Tibial artery (tissue), 4 donors: ENCODE measurements around the gene EMILIN1.

Experiments
- DNase-seq, 2 donors: peaks; one replicate each; pipeline ENCODE4 v3.0.0-alpha.2; 2019
- H3K27ac ChIP-seq, 2 donors: fragments of 200-600 bp; sonication (generic) in 1 of 2; 1 replicate in 1 of 2; 2 replicates in 1 of 2; pipeline ENCODE4 v1.5.1; 2018 to 2019; ENCODE audit warnings: mild to moderate bottlenecking in 1 of 2
- H3K27me3 ChIP-seq, 2 donors: fragments of 200-600 bp; sonication (generic) in 1 of 2; one replicate each; pipeline versions ENCODE4 v1.5.1 to v1.6.0; 2016 to 2019
- H3K36me3 ChIP-seq, 3 donors: fragments of 200-600 bp; sonication (generic) in 2 of 3; one replicate each; pipeline ENCODE4 v1.5.1; 2016 to 2019; ENCODE audit warnings: mild to moderate bottlenecking in 2 of 3
- H3K4me1 ChIP-seq, 4 donors: fragments of 200-600 bp; sonication (generic) in 2 of 4; 1 replicate in 3 of 4; 2 replicates in 1 of 4; pipeline ENCODE4 v1.5.1; 2016 to 2019
- H3K4me3 ChIP-seq, 2 donors: fragments of 200-600 bp; sonication (generic) in 1 of 2; 1 replicate in 1 of 2; 2 replicates in 1 of 2; pipeline ENCODE4 v1.5.1; 2018 to 2019; ENCODE audit warnings: mild to moderate bottlenecking in 2 of 2
- H3K9me3 ChIP-seq, 3 donors: fragments of 200-600 bp; sonication (generic) in 1 of 3; one replicate each; pipeline ENCODE4 v1.5.1; 2016 to 2019
- intact Hi-C: fragments of 100-400 bp; cut with DNase I; formaldehyde crosslinking; loops from one replicate; pipeline ENCODE4 v1.15.0; 2023; ENCODE audit warnings: low total_unique reads
- TF ChIP-seq, protein P1 (sequence below), 2 experiments: fragments of 200-600 bp in 1 of 2; fragments of 450-650 bp in 1 of 2; IDR thresholded peaks; one replicate each; pipeline ENCODE4 v1.5.1; 2017 to 2019; ENCODE audit warnings: antibody characterized with exemption in 2 of 2, mild to moderate bottlenecking in 1 of 2, moderate library complexity in 1 of 2

EMILIN1 gene

DNA sequence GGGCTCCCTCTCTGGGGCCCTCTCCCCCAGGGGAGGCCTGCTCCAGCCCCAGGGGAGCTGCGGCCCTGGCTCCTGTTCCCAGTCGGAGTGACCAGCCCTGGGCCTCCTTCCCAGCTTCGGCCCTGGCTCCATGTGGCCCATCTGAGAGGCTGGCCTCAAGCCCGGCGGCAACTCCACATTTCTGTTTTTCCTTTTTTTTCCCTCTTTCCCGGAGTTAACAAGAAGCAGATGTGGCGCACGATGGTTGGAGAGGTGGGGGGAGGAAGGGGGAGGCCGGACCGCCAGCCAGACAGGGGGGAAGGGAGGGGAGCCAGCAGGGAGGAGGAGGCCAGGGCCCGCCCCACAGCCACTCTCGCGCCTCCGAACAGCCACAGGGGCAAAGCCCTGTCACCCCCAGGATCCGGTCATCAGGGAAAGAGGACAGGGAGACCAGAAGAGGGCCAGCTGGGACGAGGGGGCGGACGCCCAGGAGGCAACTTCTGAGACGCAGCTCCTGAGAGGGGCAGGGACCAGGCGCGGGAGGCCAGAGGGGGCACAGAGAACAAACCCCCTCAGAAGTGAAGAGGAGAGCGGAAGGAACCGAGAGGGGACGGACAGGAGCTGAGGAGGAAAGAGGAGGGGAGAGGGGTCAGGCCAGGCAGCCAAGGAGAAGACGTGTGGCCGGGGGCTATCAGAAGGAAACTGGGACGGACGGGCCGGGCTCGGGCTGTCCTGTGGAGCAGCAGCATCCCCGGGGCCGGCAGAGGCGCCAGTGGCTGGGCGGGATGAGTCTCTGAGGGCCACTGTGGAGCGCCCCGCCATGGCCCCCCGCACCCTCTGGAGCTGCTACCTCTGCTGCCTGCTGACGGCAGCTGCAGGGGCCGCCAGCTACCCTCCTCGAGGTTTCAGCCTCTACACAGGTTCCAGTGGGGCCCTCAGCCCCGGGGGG, at the start of gene EMILIN1:
Gene EMILIN1, plus strand, starts transcription at position 349 of the 928 bp plus-strand sequence. Its CDS starts 451 bp downstream, at position 800.
- intact Hi-C loops: no loop called here
- no peaks in the 10 kb centered on the region for H3K27me3 ChIP-seq
- no peaks in the 10 kb centered on the region for H3K9me3 ChIP-seq
- H3K36me3 ChIP-seq: peaks cover 10 to 16% (median 15%) of the 10 kb centered on the region in 3 donors
- H3K27ac ChIP-seq: peak within 1 kb of the TSS; percentile 96 to 98
- DNase-seq: peak; percentile 92 to 98
- TF ChIP-seq, protein P1, sequence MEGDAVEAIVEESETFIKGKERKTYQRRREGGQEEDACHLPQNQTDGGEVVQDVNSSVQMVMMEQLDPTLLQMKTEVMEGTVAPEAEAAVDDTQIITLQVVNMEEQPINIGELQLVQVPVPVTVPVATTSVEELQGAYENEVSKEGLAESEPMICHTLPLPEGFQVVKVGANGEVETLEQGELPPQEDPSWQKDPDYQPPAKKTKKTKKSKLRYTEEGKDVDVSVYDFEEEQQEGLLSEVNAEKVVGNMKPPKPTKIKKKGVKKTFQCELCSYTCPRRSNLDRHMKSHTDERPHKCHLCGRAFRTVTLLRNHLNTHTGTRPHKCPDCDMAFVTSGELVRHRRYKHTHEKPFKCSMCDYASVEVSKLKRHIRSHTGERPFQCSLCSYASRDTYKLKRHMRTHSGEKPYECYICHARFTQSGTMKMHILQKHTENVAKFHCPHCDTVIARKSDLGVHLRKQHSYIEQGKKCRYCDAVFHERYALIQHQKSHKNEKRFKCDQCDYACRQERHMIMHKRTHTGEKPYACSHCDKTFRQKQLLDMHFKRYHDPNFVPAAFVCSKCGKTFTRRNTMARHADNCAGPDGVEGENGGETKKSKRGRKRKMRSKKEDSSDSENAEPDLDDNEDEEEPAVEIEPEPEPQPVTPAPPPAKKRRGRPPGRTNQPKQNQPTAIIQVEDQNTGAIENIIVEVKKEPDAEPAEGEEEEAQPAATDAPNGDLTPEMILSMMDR (IDR thresholded peaks at IDR 0.05): no peak
- H3K4me3 ChIP-seq: peak within 1 kb of the TSS; percentile 67 to 75
- H3K4me1 ChIP-seq: peaks cover 0 to 69% (median 59%) of the 10 kb centered on the region in 4 donors

DNA sequence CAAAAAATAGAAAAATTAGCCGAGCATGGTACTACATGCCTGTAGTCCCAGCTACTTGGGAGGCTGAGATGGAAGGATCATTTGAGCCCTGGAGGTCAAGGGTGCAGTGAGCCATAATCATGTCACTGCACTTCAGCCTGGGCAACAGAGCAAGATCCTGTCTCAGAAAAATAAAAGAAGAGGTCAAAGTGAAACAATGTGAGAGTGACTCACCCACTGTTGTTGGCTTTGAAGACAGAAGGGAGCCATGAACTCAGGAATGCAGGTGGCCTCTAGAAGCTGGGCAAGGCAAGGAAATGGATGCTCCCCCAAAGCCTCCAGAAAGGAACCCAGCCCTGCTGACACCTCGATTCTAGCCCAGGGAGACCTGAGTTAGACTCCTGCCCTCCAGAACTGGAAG, 49.4 kb upstream of the EMILIN1 start:
- Histone ChIP-seq H3K27ac (no peak overlapping the region), H3K4me3 (no peak overlapping the region), H3K9me3 (no peaks in the 10 kb centered on the region), H3K36me3 (peaks cover 0 to 43% (median 25%) of the 10 kb centered on the region in 3 donors), H3K4me1 (peaks cover 0 to 12% (median 5%) of the 10 kb centered on the region in 4 donors), H3K27me3 (no peaks in the 10 kb centered on the region)
- DNase-seq: peak in 1 of 2 donors; percentile 3
- TF ChIP-seq, protein P1 (IDR thresholded peaks at IDR 0.05): no peak
- intact Hi-C loops: no loop called here

DNA sequence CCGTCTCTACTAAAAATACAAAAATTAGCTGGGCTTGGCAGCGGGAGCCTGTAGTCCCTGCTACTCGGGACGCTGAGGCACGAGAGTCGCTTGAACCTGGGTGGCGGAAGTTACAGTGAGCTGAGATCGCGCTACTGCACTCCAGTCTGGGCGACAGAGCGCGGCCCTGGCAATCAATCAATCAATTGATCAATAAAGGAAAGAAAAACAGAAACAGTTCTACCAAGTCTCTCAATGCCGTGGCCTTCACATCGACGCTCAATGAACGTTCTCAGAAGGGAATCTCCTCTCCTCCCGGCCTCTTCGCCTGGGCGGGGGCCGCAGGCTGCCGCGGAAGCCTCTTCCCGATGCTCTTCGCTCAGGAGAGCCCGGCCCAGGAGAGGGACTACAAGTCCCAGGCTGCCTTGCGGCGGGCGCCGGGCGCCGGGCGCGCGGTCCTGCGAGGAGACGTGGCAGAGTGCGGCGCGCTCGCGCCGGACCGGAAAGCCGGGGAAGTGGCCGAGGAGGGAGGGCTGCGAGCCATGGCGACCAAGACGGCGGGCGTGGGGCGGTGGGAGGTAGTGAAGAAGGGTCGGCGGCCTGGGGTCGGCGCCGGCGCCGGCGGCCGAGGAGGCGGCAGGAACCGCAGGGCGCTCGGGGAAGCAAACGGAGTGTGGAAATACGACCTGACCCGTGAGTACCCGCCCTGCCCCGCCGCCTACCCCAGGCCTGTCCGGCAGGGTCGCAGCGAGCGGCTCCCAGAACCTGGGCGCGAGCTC, 45.7 kb upstream of the EMILIN1 start, which contains the start of gene TMEM214:
Gene TMEM214, plus strand, starts transcription at position 471 of the 758 bp plus-strand sequence. Its CDS starts 51 bp downstream, at position 522.
- TF ChIP-seq, protein P1 (IDR thresholded peaks at IDR 0.05): peak; percentile 6 to 24

DNA sequence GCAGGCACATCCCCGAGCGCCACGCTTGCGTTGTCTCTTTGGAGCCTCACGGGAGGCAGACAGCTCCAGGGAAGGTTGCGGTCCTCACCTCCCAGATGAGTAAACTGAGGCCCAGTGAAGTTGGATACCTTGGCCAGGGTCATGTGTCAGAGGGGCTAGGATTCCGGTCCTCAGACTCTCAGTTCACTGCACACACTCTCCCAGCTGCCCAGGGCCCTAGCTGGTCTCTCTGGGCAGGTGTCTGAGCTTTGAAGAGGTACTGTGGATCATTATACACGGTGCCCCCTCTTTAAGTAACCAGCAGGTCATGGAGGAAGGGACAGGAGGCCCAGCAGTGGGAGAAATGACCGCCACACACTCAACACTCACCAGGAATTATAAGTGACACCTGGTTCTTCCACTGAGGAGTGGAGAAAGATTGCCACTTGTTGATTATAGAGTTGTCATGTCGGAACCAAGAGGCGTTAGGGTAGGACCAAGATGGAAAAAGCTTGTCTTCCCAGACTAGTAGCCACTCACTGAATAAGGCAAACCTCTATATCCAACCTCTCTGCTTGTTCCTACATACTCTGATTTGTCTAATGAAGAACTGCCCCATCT, 45.1 kb upstream of the EMILIN1 start:
- Histone ChIP-seq H3K27ac (peak overlapping the region; percentile 91), H3K9me3 (no peaks in the 10 kb centered on the region), H3K4me1 (peaks cover 0 to 22% (median 16%) of the 10 kb centered on the region in 4 donors), H3K36me3 (peaks cover 26 to 39% (median 32%) of the 10 kb centered on the region in 3 donors), H3K27me3 (no peaks in the 10 kb centered on the region), H3K4me3 (peak overlapping the region; percentile 96 to 98)
- intact Hi-C loops: loop anchor here (5.0 to 10.0 kb wide), 3 partner anchors 49 to 181 kb away; partner anchors contain the start of genes ATRAID, CAD, MAPRE3 and SLC5A6
- TF ChIP-seq, protein P1 (IDR thresholded peaks at IDR 0.05): peak in 1 of 2 experiments; percentile 0
- no peak for DNase-seq

More for the DNA sequence above, 45.7 kb upstream of the EMILIN1 start, which contains the start of gene TMEM214:
- Histone ChIP-seq H3K27me3 (no peaks in the 10 kb centered on the region), H3K9me3 (no peaks in the 10 kb centered on the region), H3K4me3 (peak within 1 kb of the TSS; percentile 96 to 98), H3K36me3 (peaks cover 19 to 36% (median 25%) of the 10 kb centered on the region in 3 donors), H3K27ac (peak within 1 kb of the TSS; percentile 91), H3K4me1 (peaks cover 0 to 22% (median 16%) of the 10 kb centered on the region in 4 donors)
- intact Hi-C loops: loop anchor here (5.0 to 10.0 kb wide), 3 partner anchors 50 to 182 kb away; partner anchors contain the start of genes ATRAID, CAD, MAPRE3 and SLC5A6
- peak; percentile 91 to 93 for DNase-seq

DNA sequence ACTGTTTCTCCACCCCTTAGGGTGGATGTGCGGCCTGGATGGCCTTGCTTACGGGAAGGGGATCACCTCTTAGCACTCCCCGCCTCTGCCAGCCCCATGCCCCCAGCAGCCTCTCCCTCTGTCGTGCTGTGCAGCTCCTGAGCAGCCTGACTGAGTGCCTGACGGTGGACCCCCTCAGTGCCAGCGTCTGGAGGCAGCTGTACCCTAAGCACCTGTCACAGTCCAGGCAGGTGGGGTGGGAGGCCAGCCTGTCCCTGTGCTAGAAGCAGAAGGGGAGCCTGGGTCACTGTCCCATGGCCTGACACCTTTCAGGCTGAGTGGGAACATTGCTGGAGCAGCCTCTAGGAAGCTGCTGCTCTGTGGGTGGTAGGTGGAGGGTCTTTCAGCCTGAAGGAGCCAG, 40.4 kb upstream of the EMILIN1 start:
- Histone ChIP-seq H3K4me3 (no peak overlapping the region), H3K27ac (no peak overlapping the region), H3K9me3 (no peaks in the 10 kb centered on the region), H3K4me1 (peaks cover 0 to 24% (median 18%) of the 10 kb centered on the region in 4 donors), H3K27me3 (no peaks in the 10 kb centered on the region), H3K36me3 (peaks cover 50 to 70% (median 64%) of the 10 kb centered on the region in 3 donors)
- DNase-seq: no peak
- intact Hi-C loops: loop anchor here (10.0 kb wide), 1 partner anchor 177 kb away; the partner anchor contains the start of genes ATRAID, CAD and SLC5A6
- TF ChIP-seq, protein P1 (IDR thresholded peaks at IDR 0.05): no peak
